B cell (primary cell): ENCODE results near the gene TTC21A. TPM values are rescaled to one million over a fixed set of nuclear protein-coding genes. Genes with fewer than 3 reads are reported as not detected.

Experiments
- ATAC-seq: fragments of 200-7000 bp; cut with Tn5 transposase; one replicate; pipeline ENCODE4 v1.10.0; 2021; ENCODE audit warnings: low read depth, mild to moderate bottlenecking, moderate number of reproducible peaks, moderate library complexity
- CTCF ChIA-PET: fragments of 350-600 bp; sonication (Branson Sonifier 250); formaldehyde crosslinking; loops from one replicate; lab custom pipeline; 2021; ENCODE audit warnings: antibody characterized with exemption, inconsistent platforms; lab: Charles Lee
- POLR2A ChIA-PET: fragments of 350-600 bp; sonication (Branson Sonifier 250); formaldehyde crosslinking; loops from one replicate; lab custom pipeline; 2021; ENCODE audit warnings: antibody characterized with exemption; lab: Charles Lee
- DNase-seq: peaks from one replicate; pipeline ENCODE4 v3.0.0; 2013
- H2AFZ ChIP-seq: 2 replicates; pipeline ENCODE4 v1.6.1; 2012; ENCODE audit warnings: mild to moderate bottlenecking, low read depth, low read length; ENCODE audit not compliant: insufficient read depth, poor library complexity, severe bottlenecking
- H3K27ac ChIP-seq, 2 donors: 1 replicate in 1 of 2; 2 replicates in 1 of 2; pipeline ENCODE4 v1.5.1; 2012 to 2013; ENCODE audit warnings: low read length in 2 of 2, mild to moderate bottlenecking in 2 of 2, moderate library complexity in 1 of 2
- H3K27me3 ChIP-seq, 4 experiments: fragments of 200-600 bp in 1 of 4; sonication (generic) in 1 of 4; replicated peaks in 1 of 4; 1 replicate in 2 of 4; 2 replicates in 2 of 4; pipeline versions ENCODE4 v1.6.1 to v1.7.0; 2013 to 2016; ENCODE audit warnings: low read length in 3 of 4, mild to moderate bottlenecking in 2 of 4, mixed read lengths in 1 of 4, moderate library complexity in 1 of 4; ENCODE audit not compliant: insufficient read depth in 4 of 4, control insufficient read depth in 3 of 4; ENCODE audit errors: control extremely low read depth in 1 of 4
- H3K36me3 ChIP-seq, 2 experiments: replicated peaks in 1 of 2; 1 replicate in 1 of 2; 2 replicates in 1 of 2; pipeline versions ENCODE4 v1.6.1 to v1.7.1; 2013; ENCODE audit warnings: low read length in 1 of 2; ENCODE audit not compliant: insufficient read depth in 2 of 2, control insufficient read depth in 1 of 2; ENCODE audit errors: control extremely low read depth in 1 of 2, extremely low read depth in 1 of 2
- H3K4me1 ChIP-seq, 2 donors: fragments of 200-600 bp in 1 of 2; sonication (generic) in 1 of 2; 1 replicate in 1 of 2; 2 replicates in 1 of 2; pipeline versions ENCODE4 v1.5.1 to v1.6.1; 2013 to 2017; ENCODE audit warnings: low read length in 2 of 2; ENCODE audit not compliant: control insufficient read depth in 2 of 2, insufficient read depth in 2 of 2
- H3K4me2 ChIP-seq: replicated peaks from 2 replicates; pipeline ENCODE3; 2012; ENCODE audit warnings: mild to moderate bottlenecking, low read depth, low read length; ENCODE audit not compliant: poor library complexity, severe bottlenecking
- H3K4me3 ChIP-seq, 5 experiments: fragments of 200-600 bp in 1 of 5; sonication (generic) in 1 of 5; 1 replicate in 3 of 5; 2 replicates in 2 of 5; pipeline versions ENCODE4 v1.5.1 to v1.7.0; 2011 to 2016; ENCODE audit warnings: low read length in 4 of 5, mild to moderate bottlenecking in 4 of 5, low read depth in 2 of 5, control low read depth in 1 of 5, moderate library complexity in 1 of 5; ENCODE audit not compliant: insufficient read depth in 1 of 5; ENCODE audit errors: control extremely low read depth in 1 of 5, extremely low read depth in 1 of 5
- H3K79me2 ChIP-seq: fragments of 200-600 bp; sonication (generic); one replicate; pipeline ENCODE4 v1.6.0; 2016; ENCODE audit warnings: low read length; ENCODE audit not compliant: control insufficient read depth, insufficient read depth
- H3K9ac ChIP-seq: fragments of 200-600 bp; sonication (generic); 2 replicates; pipeline ENCODE4 v1.6.1; 2017; ENCODE audit warnings: mild to moderate bottlenecking, low read length, moderate library complexity
- H3K9me3 ChIP-seq, 3 donors: one replicate each; pipeline versions ENCODE4 v1.6.1 to v1.7.1; 2013; ENCODE audit warnings: low read length in 2 of 3; ENCODE audit not compliant: control insufficient read depth in 2 of 3, insufficient read depth in 1 of 3; ENCODE audit errors: control extremely low read depth in 1 of 3
- H4K20me1 ChIP-seq: 2 replicates; pipeline ENCODE4 v1.6.0; 2012; ENCODE audit warnings: mild to moderate bottlenecking, low read length; ENCODE audit not compliant: insufficient read depth, control insufficient read depth, poor library complexity, severe bottlenecking
- H3K27ac Mint-ChIP-seq: one replicate; pipeline ENCODE4 v1.8.0; 2021; ENCODE audit warnings: mixed read lengths
- H3K27me3 Mint-ChIP-seq: one replicate; pipeline ENCODE4 v1.8.0; 2021; ENCODE audit warnings: mixed read lengths
- H3K4me1 Mint-ChIP-seq: one replicate; pipeline ENCODE4 v1.8.0; 2021; ENCODE audit warnings: mixed read lengths
- H3K4me3 Mint-ChIP-seq: one replicate; pipeline ENCODE4 v1.8.0; 2021; ENCODE audit warnings: mixed read lengths
- H3K9me3 Mint-ChIP-seq: one replicate; pipeline ENCODE4 v1.8.0; 2022; ENCODE audit warnings: mixed read lengths; ENCODE audit not compliant: insufficient read depth
- CTCF ChIP-seq: fragments of 200-600 bp; IDR thresholded peaks from one replicate; pipeline ENCODE4 v1.8.0; 2022; ENCODE audit warnings: antibody characterized with exemption, mild to moderate bottlenecking
- EZH2 ChIP-seq: IDR thresholded peaks from 2 replicates; pipeline ENCODE4 v1.6.1; 2012; ENCODE audit warnings: borderline replicate concordance, low read depth, mild to moderate bottlenecking, moderate library complexity, low read length; ENCODE audit not compliant: insufficient read depth, poor library complexity, severe bottlenecking
- WGBS: methylation state at CpG from one replicate; pipeline ENCODE4 v1.1.5; 2013; ENCODE audit warnings: missing lambda C conversion rate; ENCODE audit not compliant: insufficient coverage; 5-methylcytosine and 5-hydroxymethylcytosine counted together
- intact Hi-C: fragments of 100-400 bp; cut with micrococcal nuclease; formaldehyde crosslinking; loops from one replicate; pipeline ENCODE4 v1.10.0; 2022
- polyA plus RNA-seq: library from polyadenylated mRNA; depleted of rRNA; stranded (reverse); fragments of >200 nt; gene quantifications from 2 replicates; pipeline ENCODE4 v1.2.3, GENCODE V29; 2012
- total RNA-seq, 2 donors: library from RNA; stranded (reverse); fragments of 120-200 nt in 1 of 2; gene quantifications; 1 replicate in 1 of 2; 2 replicates in 1 of 2; pipeline versions ENCODE4 v1.2.3 to v1.2.4, GENCODE V29; 2013 to 2022

The TTC21A gene
- total and polyA plus RNA-seq, 2 donors (not counting 1 experiment from before 2014, with no cell fraction given) = 49.2 to 106 TPM

- Histone ChIP-seq H3K79me2 (no peaks in the 10 kb centered on the region), H4K20me1 (no peaks in the 10 kb centered on the region), H3K27ac (no peak overlapping the region), H3K4me2 (no peak overlapping the region), H3K9me3 (peaks cover 0 to 3% (median 0%) of the 10 kb centered on the region in 3 donors), H3K4me1 (no peaks in the 10 kb centered on the region), H3K9ac (no peak overlapping the region), H3K4me3 (no peak overlapping the region), H3K27me3 (no peaks in the 10 kb centered on the region), H3K36me3 (no peaks in the 10 kb centered on the region), H2AFZ (no peak overlapping the region)
- no peaks in the 10 kb centered on the region for H3K27me3 Mint-ChIP-seq
- H3K4me1 Mint-ChIP-seq = no peaks in the 10 kb centered on the region
- whole genome bisulfite sequencing = 90% methylated on average over 2 of the region's 3 CpGs
- POLR2A ChIA-PET = no interaction called here
- no peak overlapping the region for H3K4me3 Mint-ChIP-seq
- no peaks in the 10 kb centered on the region for H3K9me3 Mint-ChIP-seq
- no peak overlapping the region for H3K27ac Mint-ChIP-seq
- DNase-seq = no peak
- intact Hi-C loops = no loop called here
- TF ChIP-seq CTCF = no peak
- TF ChIP-seq EZH2 = no peak
- CTCF ChIA-PET = interaction anchor here (1.7 to 4.9 kb wide), 2 partner anchors 25 to 124 kb away, joined by 4 to 12 read pairs; no protein-coding TSS in a partner anchor
- ATAC-seq = no peak
Observed at GRCh38 chr3:39164414-39164813, 56.9 kb downstream of the TTC21A start.

GRCh38 chr3:39165518-39165917, 58.0 kb downstream of the TTC21A start:
- Histone ChIP-seq H3K79me2 (no peaks in the 10 kb centered on the region), H3K36me3 (no peaks in the 10 kb centered on the region), H4K20me1 (no peaks in the 10 kb centered on the region), H3K9me3 (peaks cover 0 to 3% (median 0%) of the 10 kb centered on the region in 3 donors), H3K27ac (no peak overlapping the region), H3K4me3 (no peak overlapping the region), H3K4me2 (no peak overlapping the region), H3K27me3 (no peaks in the 10 kb centered on the region), H3K4me1 (no peaks in the 10 kb centered on the region), H3K9ac (no peak overlapping the region), H2AFZ (no peak overlapping the region)
- intact Hi-C loops = loop anchor here (5.0 kb wide), 1 partner anchor 63 kb away; no protein-coding TSS in a partner anchor
- WGBS = no CpG with 5 or more reads among the region's 1 CpG
- DNase-seq (no peak), ATAC-seq (no peak)
- ChIA-PET POLR2A (no interaction called here), CTCF (interaction anchor here (0.8 to 4.9 kb wide), 3 partner anchors 11 to 67 kb away, joined by 3 to 12 read pairs (median 3); no protein-coding TSS in a partner anchor)
- Mint-ChIP-seq H3K9me3 (no peaks in the 10 kb centered on the region), H3K4me3 (no peak overlapping the region), H3K27ac (no peak overlapping the region), H3K4me1 (no peaks in the 10 kb centered on the region), H3K27me3 (no peaks in the 10 kb centered on the region)
- TF ChIP-seq CTCF (no peak), EZH2 (no peak)
